Tibial nerve (tissue), 3 donors: ENCODE measurements around the gene CSNK1D.

ENCODE experiments used
- EP300 ChIP-seq, 2 donors: sonication (generic); formaldehyde crosslinking; IDR thresholded peaks; one replicate each; pipeline ENCODE4 v1.6.1; 2017; ENCODE audit warnings: antibody characterized with exemption in 2 of 2, mild to moderate bottlenecking in 1 of 2
- POLR2A ChIP-seq, 2 donors: fragments of 450-650 bp; IDR thresholded peaks; one replicate each; pipeline ENCODE4 v1.6.1; 2017; ENCODE audit warnings: antibody characterized with exemption in 2 of 2, mild to moderate bottlenecking in 2 of 2, moderate library complexity in 2 of 2

GRCh38 chr17:82200135-82200534 is 73.4 kb downstream of the CSNK1D start:
- TF ChIP-seq EP300 (IDR thresholded peaks at IDR 0.05): no peak
- TF ChIP-seq POLR2A (IDR thresholded peaks at IDR 0.05): no peak
